ENCODE results near the gene AVL9. TPM values are rescaled to one million over a fixed set of nuclear protein-coding genes. Genes with fewer than 3 reads are reported as not detected.
"Not testable (repeated sequence)": the region's sequence is repeated elsewhere in the genome, so short reads cannot be mapped to it uniquely, and the experiment has no call there.

Gene AVL9
- total and polyA plus RNA-seq, 9 of the 15 experiments (the other 6 are each of a cell fraction or from before 2014, with no cell fraction given), result 6.4 to 66.2 (median 30.1) TPM

DNA sequence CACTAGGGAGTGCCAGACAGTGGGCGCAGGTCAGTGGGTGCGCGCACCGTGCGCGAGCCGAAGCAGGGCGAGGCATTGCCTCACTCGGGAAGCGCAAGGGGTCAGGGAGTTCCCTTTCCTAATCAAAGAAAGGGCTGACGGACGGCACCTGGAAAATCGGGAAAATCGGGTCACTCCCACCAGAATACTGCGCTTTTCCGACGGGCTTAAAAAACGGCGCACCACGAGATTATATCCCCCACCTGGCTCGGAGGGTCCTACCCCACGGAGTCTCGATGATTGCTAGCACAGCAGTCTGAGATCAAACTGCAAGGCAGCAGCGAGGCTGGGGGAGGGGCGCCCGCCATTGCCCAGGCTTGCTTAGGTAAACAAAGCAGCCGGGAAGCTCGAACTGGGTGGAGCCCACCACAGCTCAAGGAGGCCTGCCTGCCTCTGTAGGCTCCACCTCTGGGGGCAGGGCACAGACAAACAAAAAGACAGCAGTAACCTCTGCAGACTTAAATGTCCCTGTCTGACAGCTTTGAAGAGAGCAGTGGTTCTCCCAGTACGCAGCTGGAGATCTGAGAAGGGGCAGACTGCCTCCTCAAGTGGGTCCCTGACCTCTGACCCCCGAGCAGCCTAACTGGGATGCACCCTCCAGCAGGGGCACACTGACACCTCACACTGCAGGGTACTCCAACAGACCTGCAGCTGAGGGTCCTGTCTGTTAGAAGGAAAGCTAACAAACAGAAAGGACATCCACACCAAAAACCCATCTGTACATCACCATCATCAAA is 30.5 kb upstream of the AVL9 start:
- FAIRE-seq; H3K27me3 ChIP-seq (ENCODE audit: control insufficient read depth in 2 of 2, insufficient read depth in 2 of 2, low read length in 2 of 2); POLR2A ChIA-PET; H3K36me3 ChIP-seq (ENCODE audit: control insufficient read depth, insufficient read depth, low read length); H3K4me1 ChIP-seq (replicated peaks in 1 of 2; ENCODE audit: control insufficient read depth in 2 of 2, insufficient read depth in 2 of 2, low read length in 2 of 2); H3K27ac ChIP-seq (ENCODE audit: extremely low read depth, low read depth, low read length); H3K79me2 ChIP-seq (ENCODE audit: control insufficient read depth, insufficient read depth, low read length); DNase-seq (ENCODE audit: extremely low read depth in 1 of 4, low spot score in 3 of 4); H3K9me3 ChIP-seq (replicated peaks; ENCODE audit: control insufficient read depth, insufficient read depth, low read depth, low read length); H4K20me1 ChIP-seq (replicated peaks; ENCODE audit: control insufficient read depth, insufficient read depth, low read length); H3K9me1 ChIP-seq (ENCODE audit: control insufficient read depth, insufficient read depth, low read length); CTCF ChIA-PET (ENCODE audit: low intra/inter-chr PET ratio); intact Hi-C loops (cut with micrococcal nuclease); in situ Hi-C loops (cut with MboI): not testable (repeated sequence)
- BruUV-seq (replicated peaks), result TSS peak; percentile 76
- peak overlapping the region; percentile 94 for H2AFZ ChIP-seq (ENCODE audit: low read depth, low read length)
- ATAC-seq, result peak; percentile 61
- peak overlapping the region; percentile 46 to 68; a peak in 2 of 4 replicates for H3K9ac ChIP-seq (ENCODE audit: insufficient read depth in 1 of 2, low read depth in 2 of 2, low read length in 2 of 2)
- peak overlapping the region; percentile 38 for H3K4me3 ChIP-seq
- H3K4me2 ChIP-seq (ENCODE audit: insufficient read depth, low read length), result peak overlapping the region; percentile 73; the same call in 1 of the 2 replicates
- WGBS (ENCODE audit: insufficient coverage, low coverage, missing lambda C conversion rate), result under 1% methylated on average over 14 of the region's 30 CpGs
- peak; percentile 43; the same call in 1 of the 2 replicates for TF ChIP-seq ATF7 (IDR thresholded peaks at IDR 0.05)
- TF ChIP-seq, protein P1, sequence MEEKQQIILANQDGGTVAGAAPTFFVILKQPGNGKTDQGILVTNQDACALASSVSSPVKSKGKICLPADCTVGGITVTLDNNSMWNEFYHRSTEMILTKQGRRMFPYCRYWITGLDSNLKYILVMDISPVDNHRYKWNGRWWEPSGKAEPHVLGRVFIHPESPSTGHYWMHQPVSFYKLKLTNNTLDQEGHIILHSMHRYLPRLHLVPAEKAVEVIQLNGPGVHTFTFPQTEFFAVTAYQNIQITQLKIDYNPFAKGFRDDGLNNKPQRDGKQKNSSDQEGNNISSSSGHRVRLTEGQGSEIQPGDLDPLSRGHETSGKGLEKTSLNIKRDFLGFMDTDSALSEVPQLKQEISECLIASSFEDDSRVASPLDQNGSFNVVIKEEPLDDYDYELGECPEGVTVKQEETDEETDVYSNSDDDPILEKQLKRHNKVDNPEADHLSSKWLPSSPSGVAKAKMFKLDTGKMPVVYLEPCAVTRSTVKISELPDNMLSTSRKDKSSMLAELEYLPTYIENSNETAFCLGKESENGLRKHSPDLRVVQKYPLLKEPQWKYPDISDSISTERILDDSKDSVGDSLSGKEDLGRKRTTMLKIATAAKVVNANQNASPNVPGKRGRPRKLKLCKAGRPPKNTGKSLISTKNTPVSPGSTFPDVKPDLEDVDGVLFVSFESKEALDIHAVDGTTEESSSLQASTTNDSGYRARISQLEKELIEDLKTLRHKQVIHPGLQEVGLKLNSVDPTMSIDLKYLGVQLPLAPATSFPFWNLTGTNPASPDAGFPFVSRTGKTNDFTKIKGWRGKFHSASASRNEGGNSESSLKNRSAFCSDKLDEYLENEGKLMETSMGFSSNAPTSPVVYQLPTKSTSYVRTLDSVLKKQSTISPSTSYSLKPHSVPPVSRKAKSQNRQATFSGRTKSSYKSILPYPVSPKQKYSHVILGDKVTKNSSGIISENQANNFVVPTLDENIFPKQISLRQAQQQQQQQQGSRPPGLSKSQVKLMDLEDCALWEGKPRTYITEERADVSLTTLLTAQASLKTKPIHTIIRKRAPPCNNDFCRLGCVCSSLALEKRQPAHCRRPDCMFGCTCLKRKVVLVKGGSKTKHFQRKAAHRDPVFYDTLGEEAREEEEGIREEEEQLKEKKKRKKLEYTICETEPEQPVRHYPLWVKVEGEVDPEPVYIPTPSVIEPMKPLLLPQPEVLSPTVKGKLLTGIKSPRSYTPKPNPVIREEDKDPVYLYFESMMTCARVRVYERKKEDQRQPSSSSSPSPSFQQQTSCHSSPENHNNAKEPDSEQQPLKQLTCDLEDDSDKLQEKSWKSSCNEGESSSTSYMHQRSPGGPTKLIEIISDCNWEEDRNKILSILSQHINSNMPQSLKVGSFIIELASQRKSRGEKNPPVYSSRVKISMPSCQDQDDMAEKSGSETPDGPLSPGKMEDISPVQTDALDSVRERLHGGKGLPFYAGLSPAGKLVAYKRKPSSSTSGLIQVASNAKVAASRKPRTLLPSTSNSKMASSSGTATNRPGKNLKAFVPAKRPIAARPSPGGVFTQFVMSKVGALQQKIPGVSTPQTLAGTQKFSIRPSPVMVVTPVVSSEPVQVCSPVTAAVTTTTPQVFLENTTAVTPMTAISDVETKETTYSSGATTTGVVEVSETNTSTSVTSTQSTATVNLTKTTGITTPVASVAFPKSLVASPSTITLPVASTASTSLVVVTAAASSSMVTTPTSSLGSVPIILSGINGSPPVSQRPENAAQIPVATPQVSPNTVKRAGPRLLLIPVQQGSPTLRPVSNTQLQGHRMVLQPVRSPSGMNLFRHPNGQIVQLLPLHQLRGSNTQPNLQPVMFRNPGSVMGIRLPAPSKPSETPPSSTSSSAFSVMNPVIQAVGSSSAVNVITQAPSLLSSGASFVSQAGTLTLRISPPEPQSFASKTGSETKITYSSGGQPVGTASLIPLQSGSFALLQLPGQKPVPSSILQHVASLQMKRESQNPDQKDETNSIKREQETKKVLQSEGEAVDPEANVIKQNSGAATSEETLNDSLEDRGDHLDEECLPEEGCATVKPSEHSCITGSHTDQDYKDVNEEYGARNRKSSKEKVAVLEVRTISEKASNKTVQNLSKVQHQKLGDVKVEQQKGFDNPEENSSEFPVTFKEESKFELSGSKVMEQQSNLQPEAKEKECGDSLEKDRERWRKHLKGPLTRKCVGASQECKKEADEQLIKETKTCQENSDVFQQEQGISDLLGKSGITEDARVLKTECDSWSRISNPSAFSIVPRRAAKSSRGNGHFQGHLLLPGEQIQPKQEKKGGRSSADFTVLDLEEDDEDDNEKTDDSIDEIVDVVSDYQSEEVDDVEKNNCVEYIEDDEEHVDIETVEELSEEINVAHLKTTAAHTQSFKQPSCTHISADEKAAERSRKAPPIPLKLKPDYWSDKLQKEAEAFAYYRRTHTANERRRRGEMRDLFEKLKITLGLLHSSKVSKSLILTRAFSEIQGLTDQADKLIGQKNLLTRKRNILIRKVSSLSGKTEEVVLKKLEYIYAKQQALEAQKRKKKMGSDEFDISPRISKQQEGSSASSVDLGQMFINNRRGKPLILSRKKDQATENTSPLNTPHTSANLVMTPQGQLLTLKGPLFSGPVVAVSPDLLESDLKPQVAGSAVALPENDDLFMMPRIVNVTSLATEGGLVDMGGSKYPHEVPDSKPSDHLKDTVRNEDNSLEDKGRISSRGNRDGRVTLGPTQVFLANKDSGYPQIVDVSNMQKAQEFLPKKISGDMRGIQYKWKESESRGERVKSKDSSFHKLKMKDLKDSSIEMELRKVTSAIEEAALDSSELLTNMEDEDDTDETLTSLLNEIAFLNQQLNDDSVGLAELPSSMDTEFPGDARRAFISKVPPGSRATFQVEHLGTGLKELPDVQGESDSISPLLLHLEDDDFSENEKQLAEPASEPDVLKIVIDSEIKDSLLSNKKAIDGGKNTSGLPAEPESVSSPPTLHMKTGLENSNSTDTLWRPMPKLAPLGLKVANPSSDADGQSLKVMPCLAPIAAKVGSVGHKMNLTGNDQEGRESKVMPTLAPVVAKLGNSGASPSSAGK (IDR thresholded peaks at IDR 0.05), result peak; percentile 51; the same call in 1 of the 2 replicates
- 0 out of 2 replicates have a peak, but pooled peaks have one; percentile 50 for TF ChIP-seq MTA3 (IDR thresholded peaks at IDR 0.05; ENCODE audit: borderline replicate concordance)
- peak; percentile 89 for TF ChIP-seq ZBTB17 (CRISPR knock-in tag; IDR thresholded peaks at IDR 0.05)
- TF ChIP-seq HDAC2 (IDR thresholded peaks at IDR 0.05), result peak; percentile 22; the same call in 1 of the 2 replicates
- TF ChIP-seq NR2C1 (IDR thresholded peaks at IDR 0.05), result peak; percentile 68
- peak; percentile 51; the same call in 1 of the 2 replicates for TF ChIP-seq NR2C1 (tag; IDR thresholded peaks at IDR 0.05)
- TF ChIP-seq TAF7 (tag; IDR thresholded peaks at IDR 0.05), result peak; percentile 85
- TF ChIP-seq MAFG (tag; conservative IDR thresholded peaks at IDR 0.05), result 0 out of 2 replicates have a peak, but pooled peaks have one; percentile 20
- TF ChIP-seq CTBP1 (IDR thresholded peaks at IDR 0.05; ENCODE audit: borderline replicate concordance), result peak; percentile 49; the same call in 1 of the 2 replicates
- peak; percentile 41; the same call in 1 of the 2 replicates for TF ChIP-seq DPF2 (IDR thresholded peaks at IDR 0.05)
- TF ChIP-seq NRF1 (conservative IDR thresholded peaks at IDR 0.05 in 1 of 2, IDR thresholded peaks at IDR 0.05 in 1 of 2), result peak; percentile 62 to 65

All from K562 (cell line).